Ovary (tissue), 9 donors: ENCODE measurements around the gene NLRC5. TPM values are rescaled to one million over a fixed set of nuclear protein-coding genes. Genes with fewer than 3 reads are reported as not detected.

ENCODE experiments used
- DNase-seq, 5 donors: peaks; one replicate each; pipeline ENCODE4 v3.0.0-alpha.2; 2019 to 2020
- H3K27ac ChIP-seq, 2 donors: fragments of 200-600 bp; one replicate each; pipeline versions ENCODE4 v1.5.1 to v1.8.0; 2019 to 2022
- H3K27me3 ChIP-seq: fragments of 200-600 bp; one replicate; pipeline ENCODE4 v1.8.0; 2022
- H3K36me3 ChIP-seq: fragments of 200-600 bp; sonication (generic); one replicate; pipeline ENCODE4 v1.5.1; 2019
- H3K4me1 ChIP-seq: one replicate; pipeline ENCODE4 v1.8.1; 2013; ENCODE audit warnings: mild to moderate bottlenecking, moderate library complexity; ENCODE audit not compliant: insufficient read depth
- H3K4me3 ChIP-seq: fragments of 200-600 bp; sonication (generic); one replicate; pipeline ENCODE4 v1.5.1; 2017
- H3K9me3 ChIP-seq, 2 donors: fragments of 200-600 bp in 1 of 2; sonication (generic) in 1 of 2; one replicate each; pipeline versions ENCODE4 v1.5.1 to v1.8.1; 2013 to 2019; ENCODE audit warnings: mild to moderate bottlenecking in 1 of 2, moderate library complexity in 1 of 2
- EP300 ChIP-seq: sonication (generic); formaldehyde crosslinking; IDR thresholded peaks from one replicate; pipeline ENCODE4 v1.6.1; 2017; ENCODE audit warnings: antibody characterized with exemption
- POLR2A ChIP-seq: fragments of 450-650 bp; IDR thresholded peaks from one replicate; pipeline ENCODE4 v1.6.1; 2017; ENCODE audit warnings: antibody characterized with exemption, mild to moderate bottlenecking, moderate library complexity
- WGBS, 3 donors: extraction: QIAGEN DNeasy Blood & Tissue Kit in 1 of 3; methylation state at CpG; one replicate each; pipeline versions ENCODE4 v1.1.5 to v1.1.7; 2013 to 2017; 5-methylcytosine and 5-hydroxymethylcytosine counted together
- intact Hi-C, 4 donors: fragments of 100-400 bp; cut with DNase I; formaldehyde crosslinking; loops; one replicate each; pipeline versions ENCODE4 v1.11.0 to v1.15.1; 2022 to 2023
- polyA plus RNA-seq, 2 donors: library from polyadenylated mRNA; stranded (reverse); fragments of 200-250 nt in 1 of 2; fragments of 350-450 nt in 1 of 2; fragmentation: Illumina TruSeq in 1 of 2; extraction: RNeasy Lipid Tissue Mini Kit (QIAGEN cat#74804) in 1 of 2; gene quantifications; one replicate each; pipeline ENCODE4 v1.2.3, GENCODE V29; 2013 to 2014
- total RNA-seq, 7 donors: library from RNA; depleted of rRNA in 2 of 7; stranded (reverse); fragments of >200 nt in 2 of 7; fragmentation: NEBNext Ultra II Directional in 3 of 7; extraction: Animal tissue kit (Norgen Biotek cat#: 25700) in 3 of 7; gene quantifications; one replicate each; pipeline versions ENCODE4 v1.1.0 to v1.2.4, GENCODE V29; 2016 to 2023
- TF ChIP-seq, protein P1 (sequence below), 3 donors: fragments of 450-650 bp in 2 of 3; fragments of 200-600 bp in 1 of 3; IDR thresholded peaks; one replicate each; pipeline versions ENCODE4 v1.5.1 to v1.8.0; 2016 to 2022; ENCODE audit warnings: antibody characterized with exemption in 3 of 3, mild to moderate bottlenecking in 1 of 3
- donor health status: DM: no; HTN: no; CAD: no; lungs with moderate emphysema.
- donor health status: DM: no; HTN: no; CAD: no.
- donor health status: Bipolar disorder and iron deficiency.
- donor health status: DM: yes; HTN: yes; CAD: no.
- donor health status: DM: no; HTN: no; CAD: no.
- donor health status: DM: yes; HTN: yes; CAD: no.

The NLRC5 gene
- total and polyA plus RNA-seq, 9 donors, result 6.0 to 29.9 (median 14.7) TPM

DNA sequence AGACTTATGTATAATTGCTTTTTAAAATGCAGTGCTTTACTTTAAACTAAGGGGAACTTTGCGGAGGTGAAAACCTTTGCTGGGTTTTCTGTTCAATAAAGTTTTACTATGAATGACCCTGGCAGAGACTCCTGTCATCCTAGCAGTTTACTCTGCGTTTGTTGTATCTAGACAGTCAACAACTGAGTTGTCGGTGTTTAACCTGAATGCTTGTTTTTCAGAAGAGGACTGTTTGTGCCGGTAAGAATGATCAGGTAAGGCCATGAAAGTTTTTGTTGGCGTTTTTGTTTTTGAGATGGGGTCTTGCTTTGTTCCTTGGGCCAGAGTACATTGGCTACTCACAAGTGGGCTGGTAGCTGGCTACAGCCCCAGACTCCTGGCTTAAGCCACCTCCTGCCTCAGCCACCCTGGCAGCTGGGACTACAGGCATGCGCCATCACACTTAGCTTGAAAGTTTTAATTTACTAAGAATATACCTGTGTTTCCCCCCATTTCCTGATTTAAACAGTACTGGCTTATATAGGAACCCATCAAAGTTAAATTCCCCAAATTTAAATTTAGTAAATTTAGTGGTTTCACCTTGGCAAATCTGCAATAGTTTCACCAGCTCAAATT is 45.5 kb upstream of the NLRC5 start:
- Histone ChIP-seq H3K36me3 (no peaks in the 10 kb centered on the region), H3K4me1 (peaks cover 10% of the 10 kb centered on the region), H3K9me3 (no peaks in the 10 kb centered on the region), H3K27ac (peak overlapping the region in 1 of 2 donors; percentile 43), H3K4me3 (no peak overlapping the region), H3K27me3 (no peaks in the 10 kb centered on the region)
- intact Hi-C loops, result loop anchor here in 1 of 4 donors (10.0 kb wide), 1 partner anchor 89 kb away; no protein-coding TSS in a partner anchor
- DNase-seq, result peak in 1 of 5 donors; percentile 28
- WGBS, 3 donors, result 75 to 85% (median 84%) methylated on average over 6 of the region's 6 CpGs
- TF ChIP-seq, protein P1, sequence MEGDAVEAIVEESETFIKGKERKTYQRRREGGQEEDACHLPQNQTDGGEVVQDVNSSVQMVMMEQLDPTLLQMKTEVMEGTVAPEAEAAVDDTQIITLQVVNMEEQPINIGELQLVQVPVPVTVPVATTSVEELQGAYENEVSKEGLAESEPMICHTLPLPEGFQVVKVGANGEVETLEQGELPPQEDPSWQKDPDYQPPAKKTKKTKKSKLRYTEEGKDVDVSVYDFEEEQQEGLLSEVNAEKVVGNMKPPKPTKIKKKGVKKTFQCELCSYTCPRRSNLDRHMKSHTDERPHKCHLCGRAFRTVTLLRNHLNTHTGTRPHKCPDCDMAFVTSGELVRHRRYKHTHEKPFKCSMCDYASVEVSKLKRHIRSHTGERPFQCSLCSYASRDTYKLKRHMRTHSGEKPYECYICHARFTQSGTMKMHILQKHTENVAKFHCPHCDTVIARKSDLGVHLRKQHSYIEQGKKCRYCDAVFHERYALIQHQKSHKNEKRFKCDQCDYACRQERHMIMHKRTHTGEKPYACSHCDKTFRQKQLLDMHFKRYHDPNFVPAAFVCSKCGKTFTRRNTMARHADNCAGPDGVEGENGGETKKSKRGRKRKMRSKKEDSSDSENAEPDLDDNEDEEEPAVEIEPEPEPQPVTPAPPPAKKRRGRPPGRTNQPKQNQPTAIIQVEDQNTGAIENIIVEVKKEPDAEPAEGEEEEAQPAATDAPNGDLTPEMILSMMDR (IDR thresholded peaks at IDR 0.05), result no peak
- TF ChIP-seq POLR2A (no peak), EP300 (no peak)

DNA sequence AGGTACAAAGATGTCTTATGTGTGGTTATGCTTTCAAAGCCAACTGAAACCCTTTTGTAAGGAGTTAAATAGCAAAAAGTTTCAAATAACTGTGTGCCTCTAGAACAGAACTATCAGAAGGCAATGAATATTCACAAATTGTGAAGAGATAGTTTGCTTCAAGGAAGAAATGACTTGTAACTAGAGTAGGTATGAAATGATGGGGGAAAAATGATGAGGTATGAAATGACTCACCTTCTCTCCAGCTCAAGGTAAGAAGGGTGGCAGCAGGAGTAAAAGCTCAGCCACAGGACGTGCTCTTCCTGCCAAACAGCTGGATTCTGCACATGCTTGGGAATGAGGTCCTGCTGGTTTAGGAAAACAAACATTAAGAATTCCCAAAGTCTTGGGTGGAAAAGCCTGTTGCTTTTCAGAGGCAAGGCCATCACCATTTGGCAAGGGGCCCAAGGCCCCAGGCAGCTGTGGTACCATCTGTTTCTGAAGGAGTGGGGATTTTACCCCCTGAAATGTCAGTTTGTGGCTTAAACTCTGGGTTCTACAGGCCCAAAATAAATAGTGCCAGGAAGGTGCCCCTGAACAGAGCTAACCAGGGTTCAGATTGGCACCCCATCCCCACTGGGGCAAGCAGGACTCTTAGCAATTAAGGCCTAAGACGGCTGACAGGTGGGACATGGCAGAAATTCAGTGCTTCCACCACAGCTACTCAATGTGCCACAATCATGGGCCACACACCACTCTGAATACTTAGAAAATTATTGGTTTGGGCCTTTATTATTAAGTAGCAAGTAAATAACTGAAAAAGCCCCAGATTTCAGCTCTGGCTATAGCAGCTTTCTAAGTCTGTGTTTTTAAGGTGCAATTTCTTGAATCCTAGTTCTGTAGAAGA is 44.2 kb upstream of the NLRC5 start:
- Histone ChIP-seq H3K36me3 (no peaks in the 10 kb centered on the region), H3K27me3 (no peaks in the 10 kb centered on the region), H3K4me3 (no peak overlapping the region), H3K9me3 (no peaks in the 10 kb centered on the region), H3K27ac (peak overlapping the region in 1 of 2 donors; percentile 43), H3K4me1 (peaks cover 8% of the 10 kb centered on the region)
- intact Hi-C loops, result loop anchor here in 1 of 4 donors (10.0 kb wide), 1 partner anchor 90 kb away; no protein-coding TSS in a partner anchor
- TF ChIP-seq, protein P1 (IDR thresholded peaks at IDR 0.05), result no peak
- TF ChIP-seq EP300, result no peak
- no peak for TF ChIP-seq POLR2A
- WGBS, 3 donors, result 20 to 38% (median 29%) methylated on average over 2 of the region's 2 CpGs
- DNase-seq, result peak; percentile 39 to 78 (median 60)

DNA sequence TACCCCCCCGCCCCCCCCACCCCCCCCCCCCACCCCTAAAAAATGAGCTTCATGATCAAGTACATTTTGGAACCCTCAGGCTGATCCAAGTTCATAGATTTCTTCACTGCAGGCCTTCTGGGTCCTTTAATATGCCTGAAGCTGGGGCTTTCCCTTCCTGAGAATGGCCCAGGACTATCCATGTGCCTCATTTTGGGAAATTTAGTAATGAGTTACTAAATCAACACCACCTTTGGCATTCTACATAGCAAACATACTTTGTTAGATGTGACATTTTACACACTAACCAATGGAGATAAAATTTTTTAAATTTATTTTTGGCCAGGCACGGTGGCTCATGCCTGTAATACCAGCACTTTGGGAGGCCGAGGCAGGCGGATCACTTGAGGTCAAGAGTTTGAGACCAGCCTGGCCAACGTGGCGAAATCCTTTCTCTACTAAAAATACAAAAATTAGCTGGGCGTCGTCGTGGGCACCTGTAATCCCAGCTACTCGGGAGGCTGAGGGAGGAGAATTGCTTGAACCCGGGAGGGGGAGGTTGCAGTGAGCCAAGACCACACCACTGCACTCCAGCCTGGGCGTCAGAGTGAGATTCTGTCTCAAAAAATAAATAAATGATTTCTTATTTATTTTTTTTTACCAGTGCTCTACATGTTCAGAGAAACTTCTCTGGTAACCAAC is 43.4 kb upstream of the NLRC5 start:
- Histone ChIP-seq H3K4me3 (no peak overlapping the region), H3K27me3 (no peaks in the 10 kb centered on the region), H3K4me1 (peaks cover 8% of the 10 kb centered on the region), H3K27ac (no peak overlapping the region), H3K36me3 (no peaks in the 10 kb centered on the region), H3K9me3 (no peaks in the 10 kb centered on the region)
- TF ChIP-seq, protein P1 (IDR thresholded peaks at IDR 0.05), result no peak
- TF ChIP-seq EP300 (no peak), POLR2A (no peak)
- peak in 1 of 5 donors; percentile 35 for DNase-seq
- WGBS, 3 donors, result 56 to 65% (median 62%) methylated on average over 12 of the region's 12 CpGs
- intact Hi-C loops, result loop anchor here in 1 of 4 donors (10.0 kb wide), 1 partner anchor 91 kb away; no protein-coding TSS in a partner anchor
